OCI-LY1 (cell line): Measurements from ENCODE around the gene CIB4.

Source experiments
- H2AFZ ChIP-seq: fragments of 200-600 bp; sonication (generic), shearing (Covaris generic); 2 replicates; pipeline ENCODE4 v1.6.0; 2014; ENCODE audit warnings: antibody characterized with exemption, mild to moderate bottlenecking, low read length
- H3F3A ChIP-seq: fragments of 200-600 bp; sonication (generic), shearing (Covaris generic); 2 replicates; pipeline ENCODE4 v1.6.0; 2014; ENCODE audit warnings: mild to moderate bottlenecking, antibody characterized with exemption, low read length, moderate library complexity; ENCODE audit not compliant: insufficient read depth
- H3K27ac ChIP-seq: fragments of 200-600 bp; sonication (generic); 2 replicates; pipeline ENCODE4 v1.5.1; 2014; ENCODE audit warnings: low read length, mixed run types, mild to moderate bottlenecking, low read depth; ENCODE audit not compliant: poor library complexity, severe bottlenecking
- H3K27me3 ChIP-seq: fragments of 200-600 bp; sonication (generic); 2 replicates; pipeline ENCODE4 v1.6.0; 2014; ENCODE audit warnings: antibody characterized with exemption, mild to moderate bottlenecking, low read length, moderate library complexity; ENCODE audit not compliant: insufficient read depth
- H3K36me3 ChIP-seq: fragments of 200-600 bp; sonication (generic); 2 replicates; pipeline ENCODE4 v1.6.1; 2014; ENCODE audit warnings: mild to moderate bottlenecking, antibody characterized with exemption, low read length, moderate library complexity, mixed read lengths; ENCODE audit not compliant: insufficient read depth
- H3K4me1 ChIP-seq: fragments of 200-600 bp; sonication (generic); 2 replicates; pipeline ENCODE4 v1.5.1; 2014; ENCODE audit warnings: mild to moderate bottlenecking, low read length, moderate library complexity; ENCODE audit not compliant: insufficient read depth, severe bottlenecking
- H3K4me2 ChIP-seq: fragments of 200-600 bp; sonication (generic), shearing (Covaris generic); 2 replicates; pipeline ENCODE4 v1.6.1; 2014; ENCODE audit warnings: low read length
- H3K4me3 ChIP-seq: fragments of 200-600 bp; sonication (generic); 2 replicates; pipeline ENCODE4 v1.5.1; 2014; ENCODE audit warnings: low read length, low read depth, mild to moderate bottlenecking, mixed read lengths; ENCODE audit not compliant: poor library complexity, severe bottlenecking
- H3K79me2 ChIP-seq: fragments of 200-600 bp; shearing (Covaris generic); 2 replicates; pipeline ENCODE4 v1.6.1; 2016; ENCODE audit warnings: mixed run types, low read length, mixed read lengths; ENCODE audit not compliant: insufficient read depth
- H3K9ac ChIP-seq: fragments of 200-600 bp; sonication (generic), shearing (Covaris generic); 2 replicates; pipeline ENCODE4 v1.6.1; 2014; ENCODE audit warnings: mild to moderate bottlenecking, low read length, mixed read lengths
- H3K9me2 ChIP-seq: fragments of 200-600 bp; sonication (generic), shearing (Covaris generic); 2 replicates; pipeline ENCODE4 v1.6.1; 2014; ENCODE audit warnings: low read depth, mild to moderate bottlenecking, low read length, mixed read lengths
- H3K9me3 ChIP-seq: fragments of 200-600 bp; shearing (Covaris generic); 2 replicates; pipeline ENCODE4 v1.6.1; 2014; ENCODE audit warnings: low read length, mixed read lengths
- H4K20me1 ChIP-seq: fragments of 200-600 bp; sonication (generic), shearing (Covaris generic); 2 replicates; pipeline ENCODE4 v1.6.0; 2016; ENCODE audit warnings: mild to moderate bottlenecking, low read length; ENCODE audit not compliant: insufficient read depth
- CTCF ChIP-seq: fragments of 200-600 bp; sonication (generic), shearing (Covaris generic); IDR thresholded peaks from 2 replicates; pipeline ENCODE4 v1.5.1; 2017; ENCODE audit warnings: mild to moderate bottlenecking, antibody characterized with exemption, low read length, moderate library complexity, mixed read lengths
- EZH2 ChIP-seq: fragments of 200-600 bp; sonication (generic), shearing (Covaris generic); IDR thresholded peaks from 2 replicates; pipeline ENCODE4 v1.8.0; 2017; ENCODE audit warnings: borderline replicate concordance, mixed run types, mild to moderate bottlenecking, antibody characterized with exemption, low read length, moderate library complexity, mixed read lengths

The CIB4 gene

GRCh38 chr2:26574066-26574899, 66.9 kb downstream of the CIB4 start:
- no peak overlapping the region for H3K27ac ChIP-seq
- H3K79me2 ChIP-seq = no peaks in the 10 kb centered on the region
- no peak for TF ChIP-seq CTCF
- TF ChIP-seq EZH2 = no peak
- H3F3A ChIP-seq = no peaks in the 10 kb centered on the region
- H3K4me3 ChIP-seq = no peak overlapping the region
- H3K4me2 ChIP-seq = no peak overlapping the region
- no peak overlapping the region for H2AFZ ChIP-seq
- H3K27me3 ChIP-seq = peaks cover 15% of the 10 kb centered on the region; the same call in 1 of the 2 replicates
- H3K4me1 ChIP-seq = no peaks in the 10 kb centered on the region
- H4K20me1 ChIP-seq = no peaks in the 10 kb centered on the region
- no peaks in the 10 kb centered on the region for H3K9me3 ChIP-seq
- no peaks in the 10 kb centered on the region for H3K36me3 ChIP-seq
- H3K9ac ChIP-seq = no peak overlapping the region
- H3K9me2 ChIP-seq = no peaks in the 10 kb centered on the region

GRCh38 chr2:26573241-26573925, 67.8 kb downstream of the CIB4 start:
- Histone ChIP-seq H3K27ac (no peak overlapping the region), H4K20me1 (no peaks in the 10 kb centered on the region), H3F3A (no peaks in the 10 kb centered on the region), H3K9me2 (no peaks in the 10 kb centered on the region), H3K4me1 (no peaks in the 10 kb centered on the region), H3K36me3 (no peaks in the 10 kb centered on the region), H3K9me3 (no peaks in the 10 kb centered on the region), H3K27me3 (peaks cover 15% of the 10 kb centered on the region; the same call in 1 of the 2 replicates), H3K4me2 (no peak overlapping the region), H2AFZ (no peak overlapping the region), H3K9ac (no peak overlapping the region), H3K4me3 (no peak overlapping the region), H3K79me2 (no peaks in the 10 kb centered on the region)
- no peak for TF ChIP-seq EZH2

GRCh38 chr2:26572591-26572990, 68.6 kb downstream of the CIB4 start:
- Histone ChIP-seq H4K20me1 (no peaks in the 10 kb centered on the region), H3K79me2 (no peaks in the 10 kb centered on the region), H2AFZ (no peak overlapping the region), H3K9me2 (no peaks in the 10 kb centered on the region), H3K4me2 (no peak overlapping the region), H3K9ac (no peak overlapping the region), H3K27ac (no peak overlapping the region), H3K36me3 (no peaks in the 10 kb centered on the region), H3K27me3 (peaks cover 15% of the 10 kb centered on the region; the same call in 1 of the 2 replicates), H3K4me1 (no peaks in the 10 kb centered on the region), H3K9me3 (no peaks in the 10 kb centered on the region), H3K4me3 (no peak overlapping the region), H3F3A (no peaks in the 10 kb centered on the region)
- TF ChIP-seq CTCF = no peak
- TF ChIP-seq EZH2 = no peak
